ENCODE data around the gene CCNI.

DNA sequence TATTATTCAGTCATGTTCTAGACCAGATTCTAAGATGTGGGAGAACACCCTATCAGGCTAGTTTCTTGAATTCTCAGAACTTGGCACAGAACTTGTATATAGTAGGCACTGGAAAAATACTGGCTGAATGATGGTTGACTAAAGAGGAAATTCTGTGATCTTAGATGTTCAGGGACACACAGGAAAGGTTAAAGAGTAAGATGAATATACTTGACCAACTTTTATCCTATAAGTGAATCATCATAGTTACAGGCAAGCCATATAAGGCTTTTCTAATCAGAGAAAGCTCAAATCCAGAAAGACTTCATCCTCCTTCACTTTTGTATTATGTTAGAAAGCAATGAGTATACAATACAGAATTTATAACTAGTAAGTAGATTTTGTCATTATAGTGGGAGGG, 72.4 kb downstream of the CCNI start:
- TF ChIP-seq GATA2 (IDR thresholded peaks at IDR 0.05; ENCODE audit: low read depth, low read length) (no peak), GATA3 (IDR thresholded peaks at IDR 0.05; ENCODE audit: low read depth, low read length) (no peak)
